OCI-LY7 (cell line): ENCODE data around the gene CABLES1. TPM values are rescaled to one million over a fixed set of nuclear protein-coding genes. Genes with fewer than 3 reads are reported as not detected.
"Not testable (repeated sequence)": the region's sequence is repeated elsewhere in the genome, so short reads cannot be mapped to it uniquely, and the experiment has no call there.

Experiments
- BruUV-seq: library from RNA; stranded (reverse); fragments of 400-500 nt; replicated peaks from 2 replicates; lab custom pipeline; 2021; lab: Mats Ljungman, UMichigan
- CTCF ChIA-PET: fragments of 300-600 bp; sonication (Branson Sonifier 250); formaldehyde crosslinking; loops from one replicate; lab custom pipeline; 2022; ENCODE audit warnings: antibody characterized with exemption; ENCODE audit not compliant: unreplicated experiment; lab: Charles Lee
- POLR2A ChIA-PET: fragments of 300-600 bp; sonication (Branson Sonifier 250); formaldehyde crosslinking; loops from one replicate; lab custom pipeline; 2022; ENCODE audit warnings: antibody characterized with exemption; lab: Charles Lee
- DNase-seq: peaks from one replicate; pipeline ENCODE4 v3.0.0-alpha.2; 2015; ENCODE audit warnings: low spot score
- H2AFZ ChIP-seq: fragments of 200-600 bp; sonication (generic), shearing (Covaris generic); 2 replicates; pipeline ENCODE4 v1.6.1; 2014; ENCODE audit warnings: mild to moderate bottlenecking, antibody characterized with exemption, low read length, moderate library complexity
- H3K27ac ChIP-seq: fragments of 200-600 bp; sonication (generic); 2 replicates; pipeline ENCODE4 v1.5.1; 2014; ENCODE audit warnings: mixed run types, low read depth, mild to moderate bottlenecking, moderate library complexity, low read length, inconsistent platforms; ENCODE audit not compliant: poor library complexity, severe bottlenecking
- H3K36me3 ChIP-seq: fragments of 200-600 bp; sonication (generic); 2 replicates; pipeline ENCODE4 v1.6.1; 2014; ENCODE audit warnings: mild to moderate bottlenecking, antibody characterized with exemption, low read length, moderate library complexity, mixed read lengths; ENCODE audit not compliant: insufficient read depth
- H3K4me1 ChIP-seq: fragments of 200-600 bp; sonication (generic); 2 replicates; pipeline ENCODE4 v1.5.1; 2014; ENCODE audit warnings: mild to moderate bottlenecking, low read length; ENCODE audit not compliant: insufficient read depth, poor library complexity, severe bottlenecking
- H3K4me2 ChIP-seq: fragments of 200-600 bp; sonication (generic); 2 replicates; pipeline ENCODE4 v1.6.1; 2014; ENCODE audit warnings: mild to moderate bottlenecking, low read length
- H3K4me3 ChIP-seq: fragments of 200-600 bp; sonication (generic); 2 replicates; pipeline ENCODE4 v1.5.1; 2014; ENCODE audit warnings: mild to moderate bottlenecking, low read depth, low read length; ENCODE audit not compliant: poor library complexity, severe bottlenecking
- H3K79me2 ChIP-seq: fragments of 200-600 bp; sonication (generic); 2 replicates; pipeline ENCODE4 v1.6.1; 2016; ENCODE audit warnings: low read depth, mild to moderate bottlenecking, low read length, moderate library complexity, mixed read lengths; ENCODE audit not compliant: insufficient read depth
- H3K9me2 ChIP-seq: fragments of 200-600 bp; sonication (generic); 2 replicates; pipeline ENCODE4 v1.6.1; 2016; ENCODE audit warnings: mild to moderate bottlenecking, low read length, mixed read lengths; ENCODE audit not compliant: insufficient read depth
- H3K9me3 ChIP-seq: fragments of 200-600 bp; sonication (generic); 2 replicates; pipeline ENCODE4 v1.6.1; 2014; ENCODE audit warnings: mild to moderate bottlenecking, mixed run types, low read length, mixed read lengths
- H4K20me1 ChIP-seq: fragments of 200-600 bp; sonication (generic); 2 replicates; pipeline ENCODE4 v1.6.1; 2014; ENCODE audit warnings: mild to moderate bottlenecking, antibody characterized with exemption, low read length, moderate library complexity, mixed read lengths; ENCODE audit not compliant: insufficient read depth
- EZH2phosphoT487 ChIP-seq: fragments of 200-600 bp; sonication (generic); IDR thresholded peaks from 2 replicates; pipeline ENCODE4 v1.6.1; 2018; ENCODE audit warnings: low read depth, borderline replicate concordance, mild to moderate bottlenecking, mixed run types, antibody characterized with exemption, low read length, moderate library complexity, mixed read lengths
- intact Hi-C: fragments of 100-400 bp; cut with micrococcal nuclease; formaldehyde crosslinking; loops from one replicate; pipeline ENCODE4 v1.10.0; 2022; ENCODE audit not compliant: unreplicated experiment
- total RNA-seq, 2 experiments: library from RNA; depleted of rRNA in 1 of 2; stranded (reverse); fragments of >200 nt in 1 of 2; shearing (Covaris generic) in 1 of 2; gene quantifications; 2 replicates each; pipeline ENCODE4 v1.2.3, GENCODE V29; 2014 to 2022
- TF ChIP-seq, protein P1 (sequence below): fragments of 200-600 bp; sonication (generic); conservative IDR thresholded peaks from 2 replicates; pipeline ENCODE4 v1.5.1; 2014; ENCODE audit warnings: mild to moderate bottlenecking, antibody characterized with exemption, low read length, moderate library complexity, mixed read lengths

CABLES1 gene
- total RNA-seq, 2 experiments from 2014 or later: 20.6 to 28.7 TPM

DNA sequence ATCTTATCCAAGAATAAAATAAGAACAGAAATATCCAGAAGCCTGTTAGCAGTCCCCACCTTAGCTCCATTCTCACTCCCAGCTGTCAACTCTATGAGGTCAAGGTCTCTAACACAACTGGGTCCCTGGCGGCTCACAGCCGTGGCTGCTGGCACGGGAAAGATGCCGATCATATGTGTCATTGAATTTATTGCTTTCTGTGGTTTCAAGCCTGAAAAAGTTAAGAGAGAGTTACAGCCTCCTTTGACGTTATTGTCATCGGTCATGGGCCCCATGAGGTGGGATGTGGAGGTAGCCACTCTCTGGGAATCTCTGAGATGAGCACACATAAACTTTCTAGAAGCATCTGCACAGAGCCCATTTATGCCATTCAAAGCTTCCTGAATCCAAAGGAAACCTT, 28.7 kb upstream of the CABLES1 start:
- CTCF ChIA-PET: interaction anchor here (0.6 kb wide), 1 partner anchor 19 kb away, joined by 3 read pairs; no protein-coding TSS in a partner anchor
- no peaks in the 10 kb centered on the region for H3K9me3 ChIP-seq
- H3K27ac ChIP-seq: no peak overlapping the region
- H3K9me2 ChIP-seq: no peaks in the 10 kb centered on the region
- intact Hi-C loops: no loop called here
- H3K4me2 ChIP-seq: peak overlapping the region; percentile 7; the same call in 1 of the 2 replicates
- no TSS peak for BruUV-seq
- H4K20me1 ChIP-seq: no peaks in the 10 kb centered on the region
- TF ChIP-seq, protein P1, sequence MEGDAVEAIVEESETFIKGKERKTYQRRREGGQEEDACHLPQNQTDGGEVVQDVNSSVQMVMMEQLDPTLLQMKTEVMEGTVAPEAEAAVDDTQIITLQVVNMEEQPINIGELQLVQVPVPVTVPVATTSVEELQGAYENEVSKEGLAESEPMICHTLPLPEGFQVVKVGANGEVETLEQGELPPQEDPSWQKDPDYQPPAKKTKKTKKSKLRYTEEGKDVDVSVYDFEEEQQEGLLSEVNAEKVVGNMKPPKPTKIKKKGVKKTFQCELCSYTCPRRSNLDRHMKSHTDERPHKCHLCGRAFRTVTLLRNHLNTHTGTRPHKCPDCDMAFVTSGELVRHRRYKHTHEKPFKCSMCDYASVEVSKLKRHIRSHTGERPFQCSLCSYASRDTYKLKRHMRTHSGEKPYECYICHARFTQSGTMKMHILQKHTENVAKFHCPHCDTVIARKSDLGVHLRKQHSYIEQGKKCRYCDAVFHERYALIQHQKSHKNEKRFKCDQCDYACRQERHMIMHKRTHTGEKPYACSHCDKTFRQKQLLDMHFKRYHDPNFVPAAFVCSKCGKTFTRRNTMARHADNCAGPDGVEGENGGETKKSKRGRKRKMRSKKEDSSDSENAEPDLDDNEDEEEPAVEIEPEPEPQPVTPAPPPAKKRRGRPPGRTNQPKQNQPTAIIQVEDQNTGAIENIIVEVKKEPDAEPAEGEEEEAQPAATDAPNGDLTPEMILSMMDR: no peak
- no peak for TF ChIP-seq EZH2phosphoT487
- no peaks in the 10 kb centered on the region for H3K79me2 ChIP-seq
- H3K36me3 ChIP-seq: no peaks in the 10 kb centered on the region
- DNase-seq: no peak
- H2AFZ ChIP-seq: peak overlapping the region; percentile 77
- H3K4me3 ChIP-seq: no peak overlapping the region
- H3K4me1 ChIP-seq: peaks cover 4% of the 10 kb centered on the region
- POLR2A ChIA-PET: interaction anchor here (0.7 kb wide), 1 partner anchor 132 kb away, joined by 3 read pairs; no protein-coding TSS in a partner anchor

DNA sequence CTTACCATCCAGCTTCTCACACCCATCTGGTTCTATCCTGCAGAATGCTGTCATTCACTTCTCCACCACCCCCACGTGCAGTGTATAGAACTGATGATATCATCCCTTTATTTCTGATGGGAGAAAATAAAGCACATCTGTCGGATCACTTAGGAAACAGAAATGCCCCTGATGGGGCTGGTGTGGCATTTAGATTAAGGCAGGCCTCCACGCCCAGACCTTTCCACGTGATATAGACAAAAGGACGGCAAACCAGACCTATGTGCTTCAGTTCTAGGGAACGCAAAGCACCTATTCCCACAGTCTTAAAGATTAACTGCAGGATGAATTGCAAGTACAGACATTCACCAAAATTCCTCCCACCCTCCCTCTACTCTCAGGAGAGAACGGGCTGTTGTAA, 27.6 kb upstream of the CABLES1 start:
- Histone ChIP-seq H4K20me1 (no peaks in the 10 kb centered on the region), H3K9me3 (no peaks in the 10 kb centered on the region), H3K27ac (no peak overlapping the region), H3K4me1 (peaks cover 4% of the 10 kb centered on the region), H3K36me3 (no peaks in the 10 kb centered on the region), H3K9me2 (no peaks in the 10 kb centered on the region), H2AFZ (no peak overlapping the region), H3K79me2 (no peaks in the 10 kb centered on the region), H3K4me3 (no peak overlapping the region), H3K4me2 (no peak overlapping the region)
- ChIA-PET POLR2A (interaction anchor here (0.7 kb wide), 1 partner anchor 152 kb away, joined by 6 read pairs; no protein-coding TSS in a partner anchor), CTCF (no interaction called here)
- no peak for DNase-seq
- no TSS peak for BruUV-seq
- TF ChIP-seq, protein P1: no peak
- no peak for TF ChIP-seq EZH2phosphoT487
- intact Hi-C loops: no loop called here

DNA sequence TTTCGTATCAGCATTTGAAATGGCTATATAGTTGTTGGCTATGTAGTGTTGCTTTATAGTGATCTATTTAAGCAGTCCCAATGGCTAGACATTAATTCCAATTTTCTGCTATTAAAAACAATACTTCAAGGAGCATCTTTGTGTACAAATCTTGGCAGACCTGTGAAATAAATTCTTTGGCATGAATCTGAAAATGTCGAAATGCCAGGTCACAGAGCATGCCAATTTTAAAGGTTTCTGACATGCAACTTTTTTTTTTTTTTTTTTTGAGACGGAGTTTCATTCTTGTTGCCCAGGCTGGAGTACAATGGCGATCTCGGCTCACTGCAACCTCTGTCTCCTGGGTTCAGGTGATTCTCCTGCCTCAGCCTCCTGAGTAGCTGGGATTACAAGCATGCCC, 26.8 kb upstream of the CABLES1 start:
- BruUV-seq: no TSS peak
- no peak overlapping the region for H3K4me3 ChIP-seq
- CTCF ChIA-PET: no interaction called here
- no peaks in the 10 kb centered on the region for H3K9me2 ChIP-seq
- TF ChIP-seq EZH2phosphoT487: no peak
- TF ChIP-seq, protein P1: no peak
- DNase-seq: no peak
- intact Hi-C loops: no loop called here
- H3K9me3 ChIP-seq: no peaks in the 10 kb centered on the region
- no peaks in the 10 kb centered on the region for H3K79me2 ChIP-seq
- H3K4me1 ChIP-seq: peaks cover 4% of the 10 kb centered on the region
- H4K20me1 ChIP-seq: no peaks in the 10 kb centered on the region
- H2AFZ ChIP-seq: no peak overlapping the region
- POLR2A ChIA-PET: no interaction called here
- H3K27ac ChIP-seq: no peak overlapping the region
- H3K4me2 ChIP-seq: no peak overlapping the region
- no peaks in the 10 kb centered on the region for H3K36me3 ChIP-seq

DNA sequence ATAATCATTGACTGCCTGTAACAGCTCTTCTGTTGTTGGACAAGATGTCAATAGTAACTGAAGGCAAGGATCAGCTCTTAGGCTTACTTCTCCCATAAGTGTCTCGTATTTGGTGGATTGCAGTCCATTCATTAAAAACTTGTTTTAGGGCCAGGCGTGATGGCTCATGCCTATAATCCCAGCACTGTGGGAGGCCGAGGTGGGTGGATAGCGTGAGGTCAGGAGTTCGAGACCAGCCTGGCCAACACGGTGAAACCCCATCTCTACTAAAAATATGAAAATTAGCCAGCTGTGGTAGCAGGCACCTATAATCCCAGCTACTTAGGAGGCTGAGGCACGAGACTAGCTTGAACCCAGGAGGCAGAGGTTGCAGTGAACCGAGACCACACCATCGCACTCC, 26.1 kb upstream of the CABLES1 start:
- intact Hi-C loops, H3K4me3 ChIP-seq, CTCF ChIA-PET, H3K79me2 ChIP-seq, H2AFZ ChIP-seq, H4K20me1 ChIP-seq, DNase-seq, H3K9me2 ChIP-seq, H3K4me2 ChIP-seq, BruUV-seq, H3K36me3 ChIP-seq, H3K4me1 ChIP-seq, POLR2A ChIA-PET, H3K27ac ChIP-seq, H3K9me3 ChIP-seq: not testable (repeated sequence)
